ENCODE results near the gene ARID1B. TPM values are rescaled to one million over a fixed set of nuclear protein-coding genes. Genes with fewer than 3 reads are reported as not detected.

Gene ARID1B
- total RNA-seq, 2 donors from 2014 or later, result 43.9 to 44.6 TPM

DNA sequence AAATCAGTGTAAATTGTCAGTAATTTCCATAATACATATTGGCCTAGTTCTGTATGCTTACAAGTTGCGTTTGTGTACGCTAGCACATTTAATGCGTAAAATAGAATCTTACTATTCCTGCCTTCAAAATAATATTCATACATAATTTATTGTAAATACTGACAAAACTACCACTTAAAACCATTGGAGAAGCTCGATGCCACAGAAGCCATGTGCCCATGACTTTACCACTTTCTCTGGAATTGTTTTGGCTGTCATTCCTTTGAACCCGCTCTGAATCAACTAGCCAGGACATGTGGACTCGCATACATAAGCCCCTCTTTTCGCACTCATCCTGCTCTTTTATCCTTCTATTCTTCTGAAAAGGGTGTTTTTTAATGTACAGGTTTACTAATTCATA, 394.6 kb downstream of the ARID1B start:
- TF ChIP-seq CTCF (IDR thresholded peaks at IDR 0.05), result no peak
- DNase-seq (ENCODE audit: low spot score), result no peak
- no peaks in the 10 kb centered on the region for H3K9me3 ChIP-seq
- peaks cover 12% of the 10 kb centered on the region for H3K36me3 ChIP-seq
- H3K27me3 ChIP-seq, result no peaks in the 10 kb centered on the region
- H3K27ac ChIP-seq, result no peak overlapping the region
- H3K4me1 ChIP-seq, result peaks cover 0 to 14% of the 10 kb centered on the region in 2 donors
- H3K4me3 ChIP-seq, result no peak overlapping the region

GRCh38 chr6:157172231-157172701, 395.1 kb downstream of the ARID1B start:
- Histone ChIP-seq H3K4me3 (no peak overlapping the region), H3K27ac (no peak overlapping the region), H3K4me1 (peaks cover 0 to 14% of the 10 kb centered on the region in 2 donors), H3K27me3 (no peaks in the 10 kb centered on the region), H3K36me3 (peaks cover 7% of the 10 kb centered on the region), H3K9me3 (no peaks in the 10 kb centered on the region)
- TF ChIP-seq CTCF (IDR thresholded peaks at IDR 0.05), result no peak
- no peak for DNase-seq (ENCODE audit: low spot score)

DNA sequence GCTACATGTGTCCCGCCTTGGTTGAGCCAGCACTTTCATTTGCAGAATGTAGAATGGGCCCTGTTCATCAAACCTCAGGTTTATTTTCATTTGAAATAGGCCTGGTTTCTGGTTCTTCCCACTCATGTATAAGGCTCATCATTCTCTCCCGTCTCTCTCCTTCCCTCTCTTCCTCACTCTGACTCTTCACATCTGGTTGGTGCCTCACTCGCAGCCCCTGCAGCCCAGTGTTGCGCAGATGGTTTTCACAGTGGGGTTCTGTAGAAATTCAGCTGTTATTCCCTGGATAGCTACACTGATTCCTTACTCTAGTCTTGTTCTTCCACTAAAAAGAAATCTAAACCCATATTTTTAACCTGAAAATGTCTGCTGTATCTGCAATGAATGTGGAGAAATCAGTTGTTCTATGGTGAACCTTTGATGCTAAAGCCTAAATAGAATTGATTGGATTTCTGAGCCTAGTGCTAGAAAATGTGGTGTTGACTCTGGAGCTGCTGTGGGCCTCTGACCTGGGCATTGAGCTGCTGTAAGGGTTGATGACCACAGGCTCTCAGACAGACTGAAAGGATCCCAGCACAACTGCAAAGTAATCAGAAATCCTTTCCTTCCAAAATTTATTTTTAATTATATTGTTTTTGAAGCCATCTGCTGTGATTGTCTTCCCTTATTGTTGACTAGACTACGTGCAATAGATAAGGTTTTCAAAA, 395.8 kb downstream of the ARID1B start:
- Histone ChIP-seq H3K27me3 (no peaks in the 10 kb centered on the region), H3K4me3 (no peak overlapping the region)

GRCh38 chr6:157173776-157174175, 396.6 kb downstream of the ARID1B start:
- Histone ChIP-seq H3K27ac (no peak overlapping the region), H3K36me3 (no peaks in the 10 kb centered on the region), H3K27me3 (no peaks in the 10 kb centered on the region), H3K9me3 (no peaks in the 10 kb centered on the region), H3K4me1 (peaks cover 0 to 14% of the 10 kb centered on the region in 2 donors), H3K4me3 (no peak overlapping the region)
- no peak for DNase-seq (ENCODE audit: low spot score)
- TF ChIP-seq CTCF (IDR thresholded peaks at IDR 0.05), result no peak

More for the DNA sequence above, 395.8 kb downstream of the ARID1B start:
- TF ChIP-seq CTCF (IDR thresholded peaks at IDR 0.05), result no peak
- no peak for DNase-seq (ENCODE audit: low spot score)
- H3K4me1 ChIP-seq, result peaks cover 0 to 14% of the 10 kb centered on the region in 2 donors
- H3K27ac ChIP-seq, result no peak overlapping the region
- H3K36me3 ChIP-seq, result peaks cover 3% of the 10 kb centered on the region
- H3K9me3 ChIP-seq, result no peaks in the 10 kb centered on the region

DNA sequence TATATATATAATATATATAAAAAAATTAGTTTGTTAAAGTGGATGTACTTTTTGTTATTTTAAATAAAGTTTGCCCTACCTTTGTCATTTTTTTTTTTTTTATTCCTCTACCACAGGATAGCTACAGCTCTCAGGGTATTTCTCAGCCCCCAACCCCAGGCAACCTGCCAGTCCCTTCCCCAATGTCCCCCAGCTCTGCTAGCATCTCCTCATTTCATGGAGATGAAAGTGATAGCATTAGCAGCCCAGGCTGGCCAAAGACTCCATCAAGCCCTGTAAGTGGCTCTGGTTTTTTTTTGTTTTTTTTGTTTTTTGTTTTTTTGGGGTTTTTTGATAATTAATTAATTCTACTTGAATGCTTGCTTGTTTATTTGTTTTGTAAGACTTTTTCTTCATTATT, 397.6 kb downstream of the ARID1B start:
- Histone ChIP-seq H3K27me3 (no peaks in the 10 kb centered on the region), H3K27ac (no peak overlapping the region), H3K36me3 (no peaks in the 10 kb centered on the region), H3K4me3 (no peak overlapping the region), H3K9me3 (no peaks in the 10 kb centered on the region), H3K4me1 (peaks cover 0 to 7% of the 10 kb centered on the region in 2 donors)
- no peak for DNase-seq (ENCODE audit: low spot score)
- no peak for TF ChIP-seq CTCF (IDR thresholded peaks at IDR 0.05)
